Esophagus muscularis mucosa (tissue), 4 donors: ENCODE results near the gene PTPN7. TPM values are rescaled to one million over a fixed set of nuclear protein-coding genes. Genes with fewer than 3 reads are reported as not detected.

Experiments
- DNase-seq: peaks from one replicate; pipeline ENCODE4 v3.0.0-alpha.2; 2017; ENCODE audit errors: extremely low spot score
- H3K27ac ChIP-seq, 4 donors: fragments of 200-600 bp; sonication (generic); replicated peaks in 1 of 4; 1 replicate in 3 of 4; 2 replicates in 1 of 4; pipeline ENCODE4 v1.5.1; 2016 to 2019; ENCODE audit warnings: mild to moderate bottlenecking in 1 of 4
- H3K27me3 ChIP-seq, 4 donors: fragments of 200-600 bp; sonication (generic); one replicate each; pipeline versions ENCODE4 v1.5.1 to v1.6.0; 2016 to 2019
- H3K36me3 ChIP-seq, 4 donors: fragments of 200-600 bp; sonication (generic); one replicate each; pipeline ENCODE4 v1.5.1; 2016 to 2019
- H3K4me1 ChIP-seq, 4 donors: fragments of 200-600 bp; sonication (generic); one replicate each; pipeline ENCODE4 v1.5.1; 2016 to 2019
- H3K4me3 ChIP-seq, 4 donors: fragments of 200-600 bp; sonication (generic); 1 replicate in 2 of 4; 2 replicates in 2 of 4; pipeline ENCODE4 v1.5.1; 2016 to 2019; ENCODE audit warnings: mild to moderate bottlenecking in 4 of 4, moderate library complexity in 1 of 4
- H3K9me3 ChIP-seq, 4 donors: fragments of 200-600 bp; sonication (generic); 1 replicate in 3 of 4; 2 replicates in 1 of 4; pipeline ENCODE4 v1.5.1; 2016 to 2019
- CTCF ChIP-seq, 3 experiments: fragments of 200-600 bp in 2 of 3; fragments of 450-650 bp in 1 of 3; sonication (generic) in 2 of 3; IDR thresholded peaks; one replicate each; pipeline ENCODE4 v1.5.1; 2017 to 2019; ENCODE audit warnings: antibody characterized with exemption in 3 of 3, mild to moderate bottlenecking in 2 of 3, moderate library complexity in 1 of 3
- EP300 ChIP-seq: sonication (generic); formaldehyde crosslinking; IDR thresholded peaks from one replicate; pipeline ENCODE4 v1.6.1; 2017; ENCODE audit warnings: antibody characterized with exemption
- POLR2A ChIP-seq: fragments of 450-650 bp; IDR thresholded peaks from one replicate; pipeline ENCODE4 v1.6.1; 2017; ENCODE audit warnings: antibody characterized with exemption, moderate library complexity, mild to moderate bottlenecking, low read depth
- POLR2AphosphoS5 ChIP-seq, 2 donors: sonication (generic); formaldehyde crosslinking; IDR thresholded peaks; one replicate each; pipeline ENCODE4 v1.6.1; 2017; ENCODE audit warnings: antibody characterized with exemption in 2 of 2
- WGBS: methylation state at CpG from one replicate; pipeline ENCODE4 v1.1.5; 2018; 5-methylcytosine and 5-hydroxymethylcytosine counted together
- intact Hi-C: fragments of 100-400 bp; cut with DNase I; formaldehyde crosslinking; loops from one replicate; pipeline ENCODE4 v1.15.1; 2023
- total RNA-seq, 4 donors: library from RNA; depleted of rRNA; stranded (reverse); fragments of >200 nt; gene quantifications; one replicate each; pipeline versions ENCODE4 v1.1.0 to v1.2.1, GENCODE V29; 2016

The PTPN7 gene
- total RNA-seq, 4 donors from 2014 or later: 0.78 to 2.5 (median 1.3) TPM

GRCh38 chr1:202204065-202204464 lies 43.7 kb upstream of the PTPN7 start:
- peaks cover 0 to 23% (median 15%) of the 10 kb centered on the region in 4 donors for H3K4me1 ChIP-seq
- DNase-seq: no peak
- H3K36me3 ChIP-seq: no peaks in the 10 kb centered on the region
- H3K27me3 ChIP-seq: peaks cover 0 to 26% (median 0%) of the 10 kb centered on the region in 4 donors
- H3K4me3 ChIP-seq: no peak overlapping the region
- no peak overlapping the region for H3K27ac ChIP-seq
- WGBS: 59% methylated on average over 1 of the region's 1 CpG
- no peaks in the 10 kb centered on the region for H3K9me3 ChIP-seq
- intact Hi-C loops: no loop called here
- TF ChIP-seq POLR2AphosphoS5 (IDR thresholded peaks at IDR 0.05) (no peak), POLR2A (no peak), EP300 (no peak), CTCF (IDR thresholded peaks at IDR 0.05) (no peak)

- DNase-seq: no peak
- peaks cover 0 to 26% (median 0%) of the 10 kb centered on the region in 4 donors for H3K27me3 ChIP-seq
- peaks cover 0 to 23% (median 16%) of the 10 kb centered on the region in 4 donors for H3K4me1 ChIP-seq
- H3K9me3 ChIP-seq: no peaks in the 10 kb centered on the region
- 84% methylated on average over 13 of the region's 13 CpGs for WGBS
- intact Hi-C loops: no loop called here
- no peak overlapping the region for H3K4me3 ChIP-seq
- TF ChIP-seq POLR2AphosphoS5 (IDR thresholded peaks at IDR 0.05) (no peak), EP300 (no peak), POLR2A (no peak), CTCF (IDR thresholded peaks at IDR 0.05) (no peak)
- H3K36me3 ChIP-seq: no peaks in the 10 kb centered on the region
- no peak overlapping the region for H3K27ac ChIP-seq
These were observed 43.0 kb upstream of the PTPN7 start for GRCh38 chr1:202203238-202204039.

- 90% methylated on average over 7 of the region's 7 CpGs for WGBS
- TF ChIP-seq CTCF (IDR thresholded peaks at IDR 0.05): no peak
- TF ChIP-seq EP300: no peak
- no peak for TF ChIP-seq POLR2AphosphoS5 (IDR thresholded peaks at IDR 0.05)
- TF ChIP-seq POLR2A: no peak
- intact Hi-C loops: no loop called here
These were observed 42.2 kb upstream of the PTPN7 start for GRCh38 chr1:202202500-202203168.

GRCh38 chr1:202201971-202202370 lies 41.6 kb upstream of the PTPN7 start:
- no peaks in the 10 kb centered on the region for H3K9me3 ChIP-seq
- DNase-seq: no peak
- H3K27ac ChIP-seq: no peak overlapping the region
- H3K27me3 ChIP-seq: peaks cover 0 to 22% (median 0%) of the 10 kb centered on the region in 4 donors
- peaks cover 0 to 18% (median 14%) of the 10 kb centered on the region in 4 donors for H3K4me1 ChIP-seq
- H3K36me3 ChIP-seq: no peaks in the 10 kb centered on the region
- no peak for TF ChIP-seq CTCF (IDR thresholded peaks at IDR 0.05)
- no peak for TF ChIP-seq POLR2A
- TF ChIP-seq POLR2AphosphoS5 (IDR thresholded peaks at IDR 0.05): no peak
- TF ChIP-seq EP300: no peak
- intact Hi-C loops: no loop called here
- WGBS: 76% methylated on average over 4 of the region's 4 CpGs
- no peak overlapping the region for H3K4me3 ChIP-seq

More at GRCh38 chr1:202202500-202203168, 42.2 kb upstream of the PTPN7 start:
- Histone ChIP-seq H3K36me3 (no peaks in the 10 kb centered on the region), H3K9me3 (no peaks in the 10 kb centered on the region), H3K27ac (no peak overlapping the region), H3K4me3 (no peak overlapping the region), H3K27me3 (peaks cover 0 to 25% (median 0%) of the 10 kb centered on the region in 4 donors), H3K4me1 (peaks cover 0 to 20% (median 16%) of the 10 kb centered on the region in 4 donors)
- no peak for DNase-seq
